Adrenal gland (tissue), 12 donors: ENCODE data around the gene MAN2C1. TPM values are rescaled to one million over a fixed set of nuclear protein-coding genes. Genes with fewer than 3 reads are reported as not detected.

ENCODE experiments used
- DNase-seq, 7 donors: peaks; one replicate each; pipeline ENCODE4 v3.0.0-alpha.2; 2019 to 2020
- H3K27ac ChIP-seq, 5 donors: fragments of 200-600 bp; sonication (generic) in 4 of 5; 1 replicate in 3 of 5; 2 replicates in 2 of 5; pipeline versions ENCODE4 v1.5.1 to v1.8.0; 2016 to 2020; ENCODE audit warnings: mild to moderate bottlenecking in 1 of 5
- H3K27me3 ChIP-seq: fragments of 200-600 bp; 2 replicates; pipeline ENCODE4 v1.8.0; 2021
- H3K36me3 ChIP-seq, 2 donors: fragments of 200-600 bp; replicated peaks in 1 of 2; 1 replicate in 1 of 2; 2 replicates in 1 of 2; pipeline versions ENCODE4 v1.5.1 to v1.8.0; 2018 to 2022
- H3K4me1 ChIP-seq, 2 donors: fragments of 200-600 bp; replicated peaks in 1 of 2; 1 replicate in 1 of 2; 2 replicates in 1 of 2; pipeline versions ENCODE4 v1.5.1 to v1.8.0; 2018 to 2021
- H3K4me3 ChIP-seq, 4 donors: fragments of 200-600 bp; sonication (generic) in 3 of 4; one replicate each; pipeline ENCODE4 v1.5.1; 2016 to 2018
- H3K9me3 ChIP-seq, 3 donors: fragments of 200-600 bp; sonication (generic) in 1 of 3; replicated peaks in 1 of 3; 1 replicate in 2 of 3; 2 replicates in 1 of 3; pipeline versions ENCODE4 v1.5.1 to v1.8.0; 2016 to 2021
- CTCF ChIP-seq, 6 experiments: fragments of 450-650 bp in 4 of 6; fragments of 200-600 bp in 2 of 6; sonication (generic) in 1 of 6; IDR thresholded peaks; 1 replicate in 5 of 6; 2 replicates in 1 of 6; pipeline versions ENCODE4 v1.5.1 to v1.8.0; 2016 to 2021; ENCODE audit warnings: antibody characterized with exemption in 6 of 6, mild to moderate bottlenecking in 2 of 6, moderate library complexity in 1 of 6
- POLR2A ChIP-seq, 2 donors: fragments of 450-650 bp; IDR thresholded peaks; one replicate each; pipeline ENCODE4 v1.6.1; 2017; ENCODE audit warnings: antibody characterized with exemption in 2 of 2, mild to moderate bottlenecking in 2 of 2, moderate library complexity in 1 of 2
- WGBS, 4 donors: extraction: QIAGEN DNeasy Blood & Tissue Kit in 2 of 4; methylation state at CpG; one replicate each; pipeline versions ENCODE4 v1.1.5 to v1.1.7; 2013 to 2017; 5-methylcytosine and 5-hydroxymethylcytosine counted together
- intact Hi-C, 2 donors: fragments of 100-400 bp; cut with DNase I; formaldehyde crosslinking; loops; one replicate each; pipeline versions ENCODE4 v1.14.1 to v1.15.0; 2022 to 2023
- microRNA counts, 2 donors: library from miRNA; unstranded; fragments of <30 nt; microRNA quantifications; one replicate each; lab custom pipeline; 2016
- microRNA-seq, 3 donors: library from miRNA; unstranded; fragments of <30 nt; microRNA quantifications; one replicate each; pipeline ENCODE4, GENCODE V29; 2017 to 2020
- polyA plus RNA-seq, 3 donors: library from polyadenylated mRNA; stranded (reverse); fragments of 200-250 nt in 2 of 3; fragments of 350-450 nt in 1 of 3; fragmentation: Illumina TruSeq in 1 of 3; extraction: RNeasy Lipid Tissue Mini Kit (QIAGEN cat#74804) in 1 of 3; gene quantifications; one replicate each; pipeline ENCODE4 v1.2.3, GENCODE V29; 2013 to 2014
- total RNA-seq, 9 donors: library from RNA; depleted of rRNA in 4 of 9; stranded (reverse); fragments of >200 nt in 4 of 9; fragments of 120-200 nt in 1 of 9; fragmentation: NEBNext Ultra II Directional in 1 of 9; extraction: Animal tissue kit (Norgen Biotek cat#: 25700) in 1 of 9; gene quantifications; one replicate each; pipeline versions ENCODE4 v1.1.0 to v1.2.4, GENCODE V29; 2013 to 2023
- donor health status: healthy with polysubstance abuse.
- donor health status: Bipolar disorder and iron deficiency.
- donor health status: DM: yes; HTN: yes; CAD: no.
- donor health status: DM: no; HTN: no; CAD: no.
- donor health status: DM: no; HTN: no; CAD: no.
- donor health status: DM: yes; HTN: yes; CAD: no.

The MAN2C1 gene
- total and polyA plus RNA-seq, 12 donors = 46.8 to 1,091 (median 251) TPM

- no peaks in the 10 kb centered on the region for H3K27me3 ChIP-seq
- intact Hi-C loops = loop anchor here in 1 of 2 donors (10.0 kb wide), 1 partner anchor 283 kb away; the partner anchor contains the start of gene PPCDC
- H3K27ac ChIP-seq = no peak overlapping the region
- TF ChIP-seq CTCF (IDR thresholded peaks at IDR 0.05) (peak in 5 of 6 experiments; percentile 15 to 48 (median 24)), POLR2A (IDR thresholded peaks at IDR 0.05) (no peak)
- no peaks in the 10 kb centered on the region for H3K36me3 ChIP-seq
- no peaks in the 10 kb centered on the region for H3K9me3 ChIP-seq
- WGBS, 4 donors = 39 to 77% (median 49%) methylated on average over 7 to 15 of the region's 15 CpGs
- no peak overlapping the region for H3K4me3 ChIP-seq
- peak in 5 of 7 donors; percentile 41 to 54 (median 50) for DNase-seq
- H3K4me1 ChIP-seq = no peaks in the 10 kb centered on the region
Measured at GRCh38 chr15:75307778-75308390, 60.5 kb downstream of the MAN2C1 start.

GRCh38 chr15:75306188-75306587, 62.2 kb downstream of the MAN2C1 start:
- Histone ChIP-seq H3K27ac (no peak overlapping the region), H3K4me1 (no peaks in the 10 kb centered on the region), H3K27me3 (no peaks in the 10 kb centered on the region), H3K9me3 (no peaks in the 10 kb centered on the region), H3K4me3 (no peak overlapping the region), H3K36me3 (no peaks in the 10 kb centered on the region)
- DNase-seq = no peak
- intact Hi-C loops = loop anchor here in 1 of 2 donors (10.0 kb wide), 1 partner anchor 281 kb away; the partner anchor contains the start of gene PPCDC
- 57 to 70% (median 64%) methylated on average over 3 of the region's 3 CpGs for WGBS, 4 donors
- TF ChIP-seq POLR2A (IDR thresholded peaks at IDR 0.05) (no peak), CTCF (IDR thresholded peaks at IDR 0.05) (no peak)

MicroRNAs within 50 kb of the gene (microRNA counts, 767-probe panel; counts per million panel counts)
- 0 counts per million in 2 donors for microRNA hsa-miR-631 (lab: Ali Mortazavi, UCI)

Small RNAs within 50 kb of the gene (microRNA-seq; reads per million reads assigned to microRNA genes)
- 0 reads per million in 3 donors for gene MIR631

Other genes starting within 250 kb of the MAN2C1 start
- gene C15orf39, start 166.7 kb downstream of the MAN2C1 start, total RNA-seq = 10 to 100 TPM; 10.5 to 50.6 (median 31.5) TPM
- gene C15orf39, start 166.7 kb downstream of the MAN2C1 start, polyA plus RNA-seq = 10 to 100 TPM in 2 of 3 donors, 1 to 10 TPM in 1; 5.6 to 14.2 (median 12.4) TPM
- not detected for gene GOLGA6C, start 110.3 kb downstream of the MAN2C1 start, total RNA-seq
- not detected for gene GOLGA6C, start 110.3 kb downstream of the MAN2C1 start, polyA plus RNA-seq
- under 1 TPM in 2 of 9 donors, not detected in 7; 0.08 to 0.22 TPM for gene GOLGA6D, start 85.8 kb downstream of the MAN2C1 start, total RNA-seq
- gene GOLGA6D, start 85.8 kb downstream of the MAN2C1 start, polyA plus RNA-seq = under 1 TPM in 1 of 3 donors, not detected in 2; 0.15 TPM
- gene COMMD4, start 32.5 kb downstream of the MAN2C1 start, total RNA-seq = 100 to 1,000 TPM in 6 of 9 donors, 10 to 100 TPM in 3; 91.1 to 153 (median 110) TPM
- gene COMMD4, start 32.5 kb downstream of the MAN2C1 start, polyA plus RNA-seq = 100 to 1,000 TPM in 2 of 3 donors, 10 to 100 TPM in 1; 35.9 to 254 (median 210) TPM
- 100 to 1,000 TPM in 2 of 9 donors, 10 to 100 TPM in 7; 11.7 to 123 (median 56.8) TPM for gene NEIL1, start 21.6 kb downstream of the MAN2C1 start, total RNA-seq
- 100 to 1,000 TPM in 2 of 3 donors, 1 to 10 TPM in 1; 6.3 to 208 (median 142) TPM for gene NEIL1, start 21.6 kb downstream of the MAN2C1 start, polyA plus RNA-seq
- 10 to 100 TPM; 26.1 to 72.7 (median 33.2) TPM for gene SIN3A, start 83.1 kb upstream of the MAN2C1 start, total RNA-seq
- gene SIN3A, start 83.1 kb upstream of the MAN2C1 start, polyA plus RNA-seq = 10 to 100 TPM; 11.1 to 22.3 (median 12.8) TPM
- 10 to 100 TPM; 11.7 to 28.5 (median 19.3) TPM for gene PTPN9, start 210.7 kb upstream of the MAN2C1 start, total RNA-seq
- 10 to 100 TPM in 1 of 3 donors, 1 to 10 TPM in 2; 5.9 to 20.1 (median 6.1) TPM for gene PTPN9, start 210.7 kb upstream of the MAN2C1 start, polyA plus RNA-seq